GM12874 (cell line): ENCODE results near the gene TEX13A.

ENCODE experiments used
- TF ChIP-seq, protein P1 (sequence below): IDR thresholded peaks from 2 replicates; pipeline ENCODE4 v1.5.1; 2011; ENCODE audit warnings: low read depth, mild to moderate bottlenecking, control low read depth, low read length, moderate library complexity; ENCODE audit not compliant: insufficient read depth

Gene TEX13A

GRCh38 chrX:105260291-105261043 is 40.0 kb upstream of the TEX13A start:
- TF ChIP-seq, protein P1, sequence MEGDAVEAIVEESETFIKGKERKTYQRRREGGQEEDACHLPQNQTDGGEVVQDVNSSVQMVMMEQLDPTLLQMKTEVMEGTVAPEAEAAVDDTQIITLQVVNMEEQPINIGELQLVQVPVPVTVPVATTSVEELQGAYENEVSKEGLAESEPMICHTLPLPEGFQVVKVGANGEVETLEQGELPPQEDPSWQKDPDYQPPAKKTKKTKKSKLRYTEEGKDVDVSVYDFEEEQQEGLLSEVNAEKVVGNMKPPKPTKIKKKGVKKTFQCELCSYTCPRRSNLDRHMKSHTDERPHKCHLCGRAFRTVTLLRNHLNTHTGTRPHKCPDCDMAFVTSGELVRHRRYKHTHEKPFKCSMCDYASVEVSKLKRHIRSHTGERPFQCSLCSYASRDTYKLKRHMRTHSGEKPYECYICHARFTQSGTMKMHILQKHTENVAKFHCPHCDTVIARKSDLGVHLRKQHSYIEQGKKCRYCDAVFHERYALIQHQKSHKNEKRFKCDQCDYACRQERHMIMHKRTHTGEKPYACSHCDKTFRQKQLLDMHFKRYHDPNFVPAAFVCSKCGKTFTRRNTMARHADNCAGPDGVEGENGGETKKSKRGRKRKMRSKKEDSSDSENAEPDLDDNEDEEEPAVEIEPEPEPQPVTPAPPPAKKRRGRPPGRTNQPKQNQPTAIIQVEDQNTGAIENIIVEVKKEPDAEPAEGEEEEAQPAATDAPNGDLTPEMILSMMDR, result no peak

DNA sequence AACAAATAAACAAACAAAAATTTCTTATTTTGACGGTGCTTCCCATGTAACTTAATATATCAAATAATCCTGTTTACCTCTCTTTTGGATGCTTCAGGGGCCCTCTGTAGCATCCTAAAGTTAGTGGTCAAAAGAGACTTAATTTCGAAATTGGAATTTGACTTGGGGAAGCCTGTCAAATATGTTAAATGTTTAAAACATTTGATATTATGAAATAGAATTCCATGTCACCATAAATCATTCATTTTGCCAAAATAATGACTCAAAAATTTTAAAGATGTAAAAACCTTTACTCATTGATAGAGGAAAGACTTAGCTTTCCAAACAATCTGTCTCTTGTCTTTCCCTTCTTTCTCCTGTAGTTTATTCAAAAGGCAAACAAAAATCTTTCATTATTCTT is 20.6 kb upstream of the TEX13A start:
- TF ChIP-seq, protein P1, result no peak

DNA sequence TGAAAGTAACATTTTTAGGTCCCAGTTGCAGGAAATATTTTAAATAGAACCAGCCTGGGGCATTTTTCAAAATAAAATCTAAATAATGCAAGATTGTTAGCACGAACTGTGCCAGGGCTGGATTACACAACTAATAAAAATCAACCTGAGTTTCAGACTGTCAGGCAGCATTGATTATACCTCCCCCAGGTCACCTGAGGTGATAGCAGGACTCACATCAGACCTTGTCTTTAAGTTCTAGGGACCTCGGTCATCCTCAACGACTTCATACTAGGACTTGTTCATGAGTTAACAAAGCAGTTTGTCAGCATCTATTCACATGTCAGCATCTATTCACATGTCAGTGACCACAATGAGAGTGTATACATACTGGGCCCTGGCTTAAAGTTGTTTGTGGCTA is 8.7 kb upstream of the TEX13A start:
- TF ChIP-seq, protein P1, result no peak

GRCh38 chrX:105228602-105229001 is 8.1 kb upstream of the TEX13A start:
- TF ChIP-seq, protein P1, result no peak

GRCh38 chrX:105226499-105226898 is 6.0 kb upstream of the TEX13A start:
- TF ChIP-seq, protein P1, result no peak

- TF ChIP-seq, protein P1, result no peak
Measured at GRCh38 chrX:105221374-105221773, 880 bp upstream of the TEX13A start.

DNA sequence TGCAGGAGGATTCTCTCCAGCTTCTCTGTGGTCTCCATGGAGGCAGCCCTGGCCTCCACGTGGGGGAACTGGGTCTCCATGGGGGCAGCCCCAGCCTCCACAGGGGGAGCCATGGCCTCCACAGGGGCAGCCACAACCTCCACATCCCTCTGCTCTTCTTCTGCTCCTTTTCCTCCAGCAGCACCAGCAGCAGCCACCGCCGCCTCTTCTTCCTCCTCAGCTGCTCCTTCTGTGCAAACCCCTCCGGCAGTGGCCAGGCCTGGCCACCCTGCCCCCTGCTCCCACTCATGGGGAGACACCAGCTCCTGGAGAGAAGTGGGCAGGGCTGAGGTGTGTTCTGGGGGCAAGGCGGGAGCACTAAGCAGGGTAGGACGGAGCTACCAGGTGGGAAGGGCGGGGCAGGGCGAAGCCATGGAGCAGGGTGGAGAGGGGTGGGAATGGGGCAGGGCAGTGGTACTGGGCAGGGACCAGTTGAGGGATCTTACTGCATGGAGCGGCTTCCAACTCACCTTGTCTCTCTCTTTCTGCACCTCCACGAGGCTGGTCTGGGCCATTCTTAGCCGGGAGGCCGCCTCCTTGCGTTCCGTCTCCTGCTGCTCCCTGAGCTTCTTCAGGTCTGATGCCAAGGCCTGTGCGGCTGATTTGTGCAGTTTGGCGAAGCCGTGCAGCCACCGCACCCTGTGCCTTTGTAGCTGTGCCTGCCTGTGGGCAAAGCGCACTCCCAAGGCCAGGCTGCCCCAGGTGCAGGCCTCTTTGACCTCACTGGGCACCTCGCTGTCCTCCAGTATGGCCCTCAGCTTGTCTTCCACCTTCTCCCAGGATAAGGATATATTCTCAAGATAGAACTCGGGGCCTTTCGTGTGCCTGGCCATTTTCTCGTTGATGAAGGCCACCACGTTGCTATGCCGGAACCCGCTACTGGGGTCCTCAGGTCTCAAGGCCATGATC is 766 bp downstream of the TEX13A start:
- TF ChIP-seq, protein P1, result no peak
